Inflammatory macrophage treated with lipopolysaccharide for 1 hour (primary cell): ENCODE measurements around the gene PLIN4.

Source experiments
- DNase-seq, 2 donors: peaks; one replicate each; pipeline ENCODE4 v3.0.0-alpha.2; 2020 to 2022

The PLIN4 gene

GRCh38 chr19:4454747-4455718, 63.3 kb downstream of the PLIN4 start:
- DNase-seq: no peak

GRCh38 chr19:4453232-4454179, 64.8 kb downstream of the PLIN4 start:
- DNase-seq: no peak

GRCh38 chr19:4452230-4452990, 65.9 kb downstream of the PLIN4 start:
- DNase-seq: peak; percentile 48 to 73
